CD4-positive, CD25-positive, alpha-beta regulatory T cell (primary cell): ENCODE measurements around the gene GCM1. TPM values are rescaled to one million over a fixed set of nuclear protein-coding genes. Genes with fewer than 3 reads are reported as not detected.

Experiments used
- ATAC-seq, 2 donors: fragments of 150-1000 bp; cut with Tn5 transposase; one replicate each; pipeline ENCODE4 v1.10.0; 2021; ENCODE audit warnings: low read depth in 2 of 2, moderate number of reproducible peaks in 2 of 2, moderate library complexity in 1 of 2
- DNase-seq, 3 donors: peaks; one replicate each; pipeline versions ENCODE4 v3.0.0 to v3.0.0-alpha.2; 2012 to 2022; ENCODE audit warnings: mixed read lengths in 1 of 3
- H3K27ac ChIP-seq: one replicate; pipeline ENCODE4 v1.7.0; 2013; ENCODE audit warnings: mild to moderate bottlenecking, low read length; ENCODE audit not compliant: insufficient read depth, poor library complexity, severe bottlenecking
- H3K27me3 ChIP-seq: one replicate; pipeline ENCODE4 v1.7.0; 2013; ENCODE audit warnings: low read length; ENCODE audit not compliant: control insufficient read depth, insufficient read depth
- H3K36me3 ChIP-seq: one replicate; pipeline ENCODE4 v1.7.0; 2013; ENCODE audit warnings: mild to moderate bottlenecking, low read length, moderate library complexity; ENCODE audit not compliant: control insufficient read depth, insufficient read depth
- H3K4me1 ChIP-seq: 2 replicates; pipeline ENCODE4 v1.7.0; 2013; ENCODE audit warnings: mild to moderate bottlenecking, low read length; ENCODE audit not compliant: insufficient read depth, control insufficient read depth, poor library complexity, severe bottlenecking
- H3K4me3 ChIP-seq: one replicate; pipeline ENCODE4 v1.7.0; 2013; ENCODE audit warnings: low read depth, mild to moderate bottlenecking, low read length, moderate library complexity
- H3K9me3 ChIP-seq, 2 experiments: 1 replicate in 1 of 2; 2 replicates in 1 of 2; pipeline ENCODE4 v1.7.0; 2013; ENCODE audit warnings: low read length in 2 of 2, mild to moderate bottlenecking in 1 of 2, moderate library complexity in 1 of 2; ENCODE audit not compliant: control insufficient read depth in 2 of 2
- H3K27ac Mint-ChIP-seq, 3 donors: one replicate each; pipeline ENCODE4 v1.8.0; 2020 to 2022; ENCODE audit warnings: mild to moderate bottlenecking in 3 of 3, mixed read lengths in 3 of 3, moderate library complexity in 2 of 3
- H3K27me3 Mint-ChIP-seq: one replicate; pipeline ENCODE4 v1.8.0; 2022; ENCODE audit warnings: mild to moderate bottlenecking, mixed read lengths
- H3K36me3 Mint-ChIP-seq: one replicate; pipeline ENCODE4 v1.8.0; 2020; ENCODE audit warnings: mixed read lengths
- H3K4me1 Mint-ChIP-seq, 4 donors: one replicate each; pipeline ENCODE4 v1.8.0; 2020 to 2022; ENCODE audit warnings: mixed read lengths in 4 of 4, mild to moderate bottlenecking in 1 of 4
- H3K4me3 Mint-ChIP-seq, 4 donors: one replicate each; pipeline ENCODE4 v1.8.0; 2020 to 2022; ENCODE audit warnings: mild to moderate bottlenecking in 4 of 4, mixed read lengths in 4 of 4, moderate library complexity in 3 of 4
- H3K9me3 Mint-ChIP-seq, 7 donors: one replicate each; pipeline ENCODE4 v1.8.0; 2020 to 2022; ENCODE audit warnings: mixed read lengths in 7 of 7, mild to moderate bottlenecking in 3 of 7, moderate library complexity in 2 of 7
- polyA plus RNA-seq, 4 donors: library from polyadenylated mRNA; unstranded; fragments of 300-500 nt; fragmentation: Illumina TruSeq; gene quantifications; one replicate each; pipeline ENCODE4 v1.2.3, GENCODE V29; 2021
- total RNA-seq: library from RNA; stranded (reverse); gene quantifications from one replicate; pipeline ENCODE4 v1.2.3, GENCODE V29; 2022

The GCM1 gene
- total and polyA plus RNA-seq, 5 donors from 2014 or later = 0.09 to 0.22 (median 0.10) TPM; not detected in 2

DNA sequence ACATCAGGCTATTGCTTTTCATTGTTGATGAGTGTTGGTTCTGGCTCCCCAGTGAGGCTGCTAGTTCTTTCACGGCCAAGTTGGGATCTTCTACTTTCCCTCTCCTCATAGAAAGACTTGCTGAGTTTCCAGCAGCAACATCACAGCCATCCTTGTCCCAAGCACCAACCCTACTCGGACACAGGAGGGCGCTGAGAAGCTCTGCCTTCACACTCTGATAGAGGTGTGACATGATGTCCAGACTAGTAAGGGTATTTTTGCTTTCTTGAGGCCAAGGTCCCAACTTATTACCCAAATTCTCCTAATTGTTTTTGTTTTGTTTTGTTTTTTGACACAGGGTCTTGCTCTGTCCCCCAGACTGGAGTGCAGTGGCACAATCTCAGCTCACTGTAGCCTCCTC is 3.0 kb upstream of the GCM1 start:
- Histone ChIP-seq H3K4me3 (no peak overlapping the region), H3K27me3 (peaks cover under 1% of the 10 kb centered on the region), H3K9me3 (no peaks in the 10 kb centered on the region), H3K4me1 (no peaks in the 10 kb centered on the region), H3K27ac (no peak overlapping the region), H3K36me3 (no peaks in the 10 kb centered on the region)
- no peak overlapping the region for H3K27ac Mint-ChIP-seq
- H3K4me3 Mint-ChIP-seq = no peak overlapping the region
- H3K36me3 Mint-ChIP-seq = no peaks in the 10 kb centered on the region
- no peaks in the 10 kb centered on the region for H3K4me1 Mint-ChIP-seq
- peaks cover 0 to 1% (median 0%) of the 10 kb centered on the region in 7 donors for H3K9me3 Mint-ChIP-seq
- peaks cover 11% of the 10 kb centered on the region for H3K27me3 Mint-ChIP-seq
- DNase-seq = peak in 1 of 3 donors; percentile 17
- no peak for ATAC-seq

DNA sequence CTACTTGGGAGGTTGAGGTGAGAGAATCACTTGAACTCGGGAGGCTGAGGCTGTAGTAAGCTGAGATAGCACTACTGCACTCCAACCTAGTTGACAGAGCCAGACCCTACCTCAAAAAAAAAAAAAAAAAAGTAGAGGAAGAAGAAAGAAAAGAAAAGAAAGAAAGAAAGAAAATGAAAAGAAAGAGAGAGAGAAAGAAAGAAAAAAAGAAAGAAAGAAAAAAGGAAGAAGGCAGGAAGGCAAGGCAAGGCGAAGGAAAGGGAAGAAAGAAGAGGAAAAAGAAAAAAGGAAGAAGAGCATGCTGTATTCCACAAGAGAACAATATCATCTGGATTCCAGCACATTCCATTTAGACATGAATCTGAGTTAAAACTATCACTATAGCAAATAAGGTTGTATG is 3.8 kb downstream of the GCM1 start:
- no peak overlapping the region for H3K27ac ChIP-seq
- H3K9me3 Mint-ChIP-seq = peaks cover 0 to 1% (median 0%) of the 10 kb centered on the region in 7 donors
- H3K4me1 Mint-ChIP-seq = no peaks in the 10 kb centered on the region
- peaks cover 24% of the 10 kb centered on the region for H3K27me3 Mint-ChIP-seq
- H3K4me1 ChIP-seq = no peaks in the 10 kb centered on the region
- peaks cover 2% of the 10 kb centered on the region for H3K27me3 ChIP-seq
- H3K4me3 Mint-ChIP-seq = no peak overlapping the region
- H3K4me3 ChIP-seq = no peak overlapping the region
- no peaks in the 10 kb centered on the region for H3K36me3 ChIP-seq
- no peak overlapping the region for H3K27ac Mint-ChIP-seq
- DNase-seq (no peak), ATAC-seq (no peak)
- no peaks in the 10 kb centered on the region for H3K36me3 Mint-ChIP-seq
- peaks cover 0 to 3% of the 10 kb centered on the region in 2 experiments for H3K9me3 ChIP-seq

DNA sequence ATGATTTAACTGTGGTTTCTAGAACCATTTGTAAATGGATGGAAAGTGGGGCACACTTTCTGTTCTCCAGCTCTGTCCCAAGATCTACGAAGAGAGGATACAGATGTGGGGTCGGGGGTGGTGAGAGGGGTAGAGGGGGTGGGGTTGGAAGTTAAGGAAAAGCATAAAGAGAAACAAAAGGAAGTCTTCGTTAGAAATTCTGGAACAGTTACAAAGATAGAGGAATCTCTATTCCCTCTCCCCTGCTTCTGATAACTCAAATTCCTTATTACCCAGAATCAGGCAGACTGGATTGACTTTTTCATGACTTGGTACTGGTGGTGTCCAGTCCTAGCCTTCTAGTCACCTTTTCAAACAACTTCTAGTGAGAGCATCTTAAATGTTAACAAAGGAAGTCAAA is 4.9 kb downstream of the GCM1 start:
- Histone ChIP-seq H3K9me3 (peaks cover 0 to 3% of the 10 kb centered on the region in 2 experiments), H3K4me3 (no peak overlapping the region), H3K27me3 (peaks cover 2% of the 10 kb centered on the region), H3K27ac (no peak overlapping the region), H3K4me1 (no peaks in the 10 kb centered on the region), H3K36me3 (no peaks in the 10 kb centered on the region)
- no peaks in the 10 kb centered on the region for H3K4me1 Mint-ChIP-seq
- peaks cover 20% of the 10 kb centered on the region for H3K27me3 Mint-ChIP-seq
- no peak for ATAC-seq
- H3K9me3 Mint-ChIP-seq = no peaks in the 10 kb centered on the region
- no peak overlapping the region for H3K27ac Mint-ChIP-seq
- no peaks in the 10 kb centered on the region for H3K36me3 Mint-ChIP-seq
- DNase-seq = no peak
- no peak overlapping the region for H3K4me3 Mint-ChIP-seq

DNA sequence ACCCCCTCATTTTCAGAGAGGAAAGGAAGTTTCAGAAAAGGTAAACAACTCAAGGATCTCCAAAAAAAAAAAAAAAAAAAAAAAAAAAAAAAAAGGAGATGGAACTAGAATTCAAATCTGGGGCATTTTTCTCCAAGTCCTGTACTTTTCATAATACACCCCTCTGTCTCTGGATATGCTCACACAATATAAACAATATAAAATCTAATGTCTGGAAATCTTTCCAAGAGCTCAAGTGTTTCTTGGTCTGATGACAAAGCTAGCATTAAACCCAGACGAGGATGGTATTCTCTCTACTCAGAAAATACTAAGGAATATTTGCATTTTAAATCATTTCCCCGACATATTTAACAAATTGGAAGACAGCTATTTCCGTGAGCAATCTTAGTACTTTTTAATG is 5.8 kb downstream of the GCM1 start:
- Histone ChIP-seq H3K4me1 (no peaks in the 10 kb centered on the region), H3K27me3 (peaks cover 2% of the 10 kb centered on the region), H3K4me3 (no peak overlapping the region), H3K9me3 (peaks cover 0 to 3% of the 10 kb centered on the region in 2 experiments), H3K27ac (no peak overlapping the region), H3K36me3 (no peaks in the 10 kb centered on the region)
- Mint-ChIP-seq H3K27ac (no peak overlapping the region), H3K36me3 (no peaks in the 10 kb centered on the region), H3K4me1 (no peaks in the 10 kb centered on the region), H3K9me3 (no peaks in the 10 kb centered on the region), H3K27me3 (peaks cover 23% of the 10 kb centered on the region), H3K4me3 (no peak overlapping the region)
- ATAC-seq (no peak), DNase-seq (no peak)

DNA sequence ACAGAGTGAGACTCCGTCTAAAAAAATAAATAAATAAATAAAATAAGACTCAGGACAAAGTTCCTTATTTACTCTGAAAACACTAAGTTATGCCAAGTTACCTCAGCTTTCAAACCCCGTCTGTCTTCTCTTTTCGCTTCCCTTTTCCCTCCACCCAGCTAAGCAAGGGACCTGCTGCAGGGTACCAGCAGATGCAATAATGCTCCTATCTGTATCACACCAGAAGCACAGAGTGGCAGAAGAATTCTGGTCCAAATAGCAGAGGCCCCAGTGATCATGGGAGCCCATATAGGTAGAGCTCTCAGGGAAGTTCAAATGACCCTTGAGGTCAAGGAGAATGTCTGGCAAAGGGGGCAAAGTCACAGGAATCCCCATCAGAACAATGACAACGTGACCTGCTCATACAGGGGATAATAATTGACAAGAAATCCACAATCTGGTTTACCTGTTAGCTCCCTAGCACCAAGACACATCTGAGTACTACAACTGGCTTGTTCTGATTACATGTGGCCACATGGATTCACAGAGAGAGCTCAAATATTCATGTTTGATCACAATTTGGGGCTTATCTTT is 8.7 kb downstream of the GCM1 start:
- H3K27ac ChIP-seq = no peak overlapping the region
- no peak overlapping the region for H3K4me3 ChIP-seq
- no peaks in the 10 kb centered on the region for H3K4me1 Mint-ChIP-seq
- DNase-seq = no peak
- peaks cover 34% of the 10 kb centered on the region for H3K27me3 Mint-ChIP-seq
- H3K9me3 ChIP-seq = peaks cover 0 to 3% of the 10 kb centered on the region in 2 experiments
- H3K4me3 Mint-ChIP-seq = no peak overlapping the region
- H3K36me3 ChIP-seq = no peaks in the 10 kb centered on the region
- H3K4me1 ChIP-seq = no peaks in the 10 kb centered on the region
- no peak overlapping the region for H3K27ac Mint-ChIP-seq
- peaks cover 0 to 4% (median 0%) of the 10 kb centered on the region in 7 donors for H3K9me3 Mint-ChIP-seq
- no peaks in the 10 kb centered on the region for H3K27me3 ChIP-seq
- no peak for ATAC-seq
- H3K36me3 Mint-ChIP-seq = no peaks in the 10 kb centered on the region

DNA sequence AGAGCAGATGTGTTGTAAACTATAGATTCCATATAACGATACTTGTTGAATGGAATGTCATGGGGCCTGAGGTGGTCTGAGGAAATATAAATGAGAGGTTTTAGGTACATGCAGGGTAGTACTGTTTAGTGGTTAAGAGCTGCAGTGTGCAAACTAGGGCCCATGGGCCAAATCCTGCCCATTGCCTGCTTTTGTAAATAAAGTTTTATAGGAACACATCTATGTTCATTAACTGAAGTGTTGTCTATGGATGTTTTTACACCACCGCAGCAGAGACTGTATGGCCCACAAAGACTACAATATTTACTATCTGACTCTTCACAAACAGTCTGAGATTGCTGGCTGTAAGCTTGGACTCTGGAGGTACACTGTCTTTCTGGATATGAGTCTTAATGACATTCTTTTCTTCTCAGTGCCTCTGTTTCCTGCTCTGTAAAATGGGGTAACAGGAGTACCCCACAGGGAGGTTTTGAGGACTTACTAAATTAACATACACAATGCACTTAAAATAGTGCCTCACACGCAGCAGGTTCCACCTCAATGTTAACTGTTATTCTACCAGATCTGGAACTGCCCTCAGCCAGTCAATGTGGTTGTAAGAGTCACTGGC is 12.5 kb downstream of the GCM1 start:
- H3K9me3 Mint-ChIP-seq = peaks cover 0 to 4% (median 0%) of the 10 kb centered on the region in 7 donors
- peaks cover 32% of the 10 kb centered on the region for H3K27me3 Mint-ChIP-seq
- H3K4me1 Mint-ChIP-seq = no peaks in the 10 kb centered on the region
- no peaks in the 10 kb centered on the region for H3K27me3 ChIP-seq
- no peak overlapping the region for H3K4me3 Mint-ChIP-seq
- ATAC-seq (no peak), DNase-seq (no peak)
- no peak overlapping the region for H3K27ac Mint-ChIP-seq
- H3K4me1 ChIP-seq = no peaks in the 10 kb centered on the region
- no peaks in the 10 kb centered on the region for H3K9me3 ChIP-seq
- no peaks in the 10 kb centered on the region for H3K36me3 ChIP-seq
- H3K27ac ChIP-seq = no peak overlapping the region
- H3K36me3 Mint-ChIP-seq = no peaks in the 10 kb centered on the region
- no peak overlapping the region for H3K4me3 ChIP-seq

DNA sequence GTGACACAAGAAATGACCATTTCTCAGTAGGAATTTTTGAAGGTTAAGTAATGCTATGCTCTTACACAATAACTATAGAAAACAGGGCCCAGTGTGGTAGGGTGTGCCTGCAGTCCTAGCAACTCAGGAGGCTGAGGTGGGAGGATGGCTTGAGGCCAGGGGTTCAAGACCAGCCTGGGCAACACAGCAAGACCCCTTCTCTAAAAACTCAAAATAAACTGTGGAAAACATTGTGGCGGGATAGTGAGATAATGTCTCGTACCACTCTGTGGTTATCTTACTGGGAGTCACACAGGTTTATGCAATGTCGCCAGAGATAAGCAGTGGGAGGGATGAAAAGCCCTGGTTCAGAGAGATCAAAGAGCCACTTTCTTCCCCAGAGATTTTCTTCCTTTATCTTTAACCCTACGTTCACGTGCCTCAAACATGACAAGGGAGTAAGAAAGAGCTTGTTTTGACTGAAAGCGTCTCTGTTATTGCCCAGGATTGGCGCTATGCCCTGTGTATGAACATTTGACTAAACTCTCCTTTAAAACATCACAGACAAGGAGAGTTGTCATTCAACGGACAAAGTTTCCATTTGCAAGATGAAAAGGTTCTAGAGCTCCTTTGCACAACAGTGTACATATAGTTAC is 13.9 kb downstream of the GCM1 start:
- H3K9me3 Mint-ChIP-seq = peaks cover 0 to 4% (median 0%) of the 10 kb centered on the region in 7 donors
- H3K27me3 Mint-ChIP-seq = peaks cover 24% of the 10 kb centered on the region
- Histone ChIP-seq H3K27me3 (no peaks in the 10 kb centered on the region), H3K27ac (no peak overlapping the region), H3K9me3 (no peaks in the 10 kb centered on the region), H3K36me3 (no peaks in the 10 kb centered on the region), H3K4me1 (no peaks in the 10 kb centered on the region), H3K4me3 (no peak overlapping the region)
- DNase-seq (peak in 1 of 3 donors; percentile 10), ATAC-seq (no peak)
- no peaks in the 10 kb centered on the region for H3K36me3 Mint-ChIP-seq
- no peak overlapping the region for H3K4me3 Mint-ChIP-seq
- peak overlapping the region in 1 of 3 donors; percentile 38 for H3K27ac Mint-ChIP-seq
- H3K4me1 Mint-ChIP-seq = no peaks in the 10 kb centered on the region
